Measurements from ENCODE around the gene ALK.

ALK gene

GRCh38 chr2:29525921-29526320 lies 395.5 kb downstream of the ALK start:
- TF ChIP-seq CTCF (IDR thresholded peaks at IDR 0.05) = no peak

GRCh38 chr2:29524652-29525051 lies 396.7 kb downstream of the ALK start:
- TF ChIP-seq CTCF (IDR thresholded peaks at IDR 0.05) = no peak

- TF ChIP-seq CTCF (IDR thresholded peaks at IDR 0.05) = no peak
Measured at GRCh38 chr2:29522951-29523669, 398.3 kb downstream of the ALK start.

- no peak for TF ChIP-seq CTCF (IDR thresholded peaks at IDR 0.05)
Measured at GRCh38 chr2:29520001-29520400, 401.4 kb downstream of the ALK start.

- no peak for TF ChIP-seq CTCF (IDR thresholded peaks at IDR 0.05)
Measured at GRCh38 chr2:29519338-29519925, 402.0 kb downstream of the ALK start.

- no peak for TF ChIP-seq CTCF (IDR thresholded peaks at IDR 0.05)
Measured at GRCh38 chr2:29518646-29519337, 402.6 kb downstream of the ALK start.

GRCh38 chr2:29518010-29518409 lies 403.4 kb downstream of the ALK start:
- no peak for TF ChIP-seq CTCF (IDR thresholded peaks at IDR 0.05)

All from LNCAP (cell line).